Thyroid gland (tissue), 4 donors: ENCODE measurements around the gene KCNQ2.

Source experiments
- CTCF ChIP-seq, 6 experiments: fragments of 200-600 bp in 3 of 6; fragments of 450-650 bp in 3 of 6; sonication (generic) in 3 of 6; IDR thresholded peaks; one replicate each; pipeline ENCODE4 v1.5.1; 2016 to 2019; ENCODE audit warnings: antibody characterized with exemption in 6 of 6, mild to moderate bottlenecking in 2 of 6, inconsistent platforms in 1 of 6, moderate library complexity in 1 of 6
- POLR2A ChIP-seq, 2 donors: fragments of 450-650 bp; IDR thresholded peaks; one replicate each; pipeline ENCODE4 v1.6.1; 2017; ENCODE audit warnings: antibody characterized with exemption in 2 of 2, mild to moderate bottlenecking in 2 of 2, moderate library complexity in 1 of 2

- TF ChIP-seq CTCF (IDR thresholded peaks at IDR 0.05) (no peak), POLR2A (IDR thresholded peaks at IDR 0.05) (no peak)
These were observed 6.1 kb downstream of the KCNQ2 start for GRCh38 chr20:63466250-63466825.
